SK-N-DZ (cell line): Measurements from ENCODE around the gene MRPL39.

Source experiments
- DNase-seq: peaks from one replicate; pipeline ENCODE4 v3.0.0-alpha.2; 2015; ENCODE audit warnings: low spot score

Gene MRPL39

GRCh38 chr21:25569084-25569483 is 38.2 kb downstream of the MRPL39 start:
- no peak for DNase-seq

- no peak for DNase-seq
Observed at GRCh38 chr21:25568246-25568645, 39.0 kb downstream of the MRPL39 start.

GRCh38 chr21:25567472-25567871 is 39.8 kb downstream of the MRPL39 start:
- no peak for DNase-seq

- DNase-seq: no peak
Observed at GRCh38 chr21:25566645-25567044, 40.6 kb downstream of the MRPL39 start.

GRCh38 chr21:25565272-25566211 is 41.7 kb downstream of the MRPL39 start:
- DNase-seq: no peak

GRCh38 chr21:25564349-25564948 is 42.8 kb downstream of the MRPL39 start:
- DNase-seq: no peak

- no peak for DNase-seq
Observed at GRCh38 chr21:25563361-25564116, 43.7 kb downstream of the MRPL39 start.

- DNase-seq: no peak
Observed at GRCh38 chr21:25562660-25563059, 44.6 kb downstream of the MRPL39 start.

- DNase-seq: no peak
Observed at GRCh38 chr21:25561668-25562641, 45.3 kb downstream of the MRPL39 start.

- no peak for DNase-seq
Observed at GRCh38 chr21:25560891-25561290, 46.4 kb downstream of the MRPL39 start.

- no peak for DNase-seq
Observed at GRCh38 chr21:25560271-25560685, 47.0 kb downstream of the MRPL39 start.

- no peak for DNase-seq
Observed at GRCh38 chr21:25559746-25560145, 47.5 kb downstream of the MRPL39 start.

- no peak for DNase-seq
Observed at GRCh38 chr21:25558123-25558522, 49.2 kb downstream of the MRPL39 start.

- no peak for DNase-seq
Observed at GRCh38 chr21:25557180-25557579, 50.1 kb downstream of the MRPL39 start.

- DNase-seq: no peak
Observed at GRCh38 chr21:25556091-25556490, 51.2 kb downstream of the MRPL39 start.

- no peak for DNase-seq
Observed at GRCh38 chr21:25555492-25555891, 51.8 kb downstream of the MRPL39 start.

- no peak for DNase-seq
Observed at GRCh38 chr21:25552856-25553255, 54.4 kb downstream of the MRPL39 start.

GRCh38 chr21:25551569-25551968 is 55.7 kb downstream of the MRPL39 start:
- DNase-seq: no peak

GRCh38 chr21:25550352-25551120 is 56.7 kb downstream of the MRPL39 start:
- no peak for DNase-seq

- no peak for DNase-seq
Observed at GRCh38 chr21:25541042-25541441, 66.2 kb downstream of the MRPL39 start.
